Endodermal cell (in vitro differentiated cells): Measurements from ENCODE around the gene GPC6. TPM values are rescaled to one million over a fixed set of nuclear protein-coding genes. Genes with fewer than 3 reads are reported as not detected.

Experiments used
- DNase-seq: peaks from one replicate; pipeline ENCODE4 v3.0.0-alpha.2; 2017
- H3K27ac ChIP-seq: 2 replicates; pipeline ENCODE4 v1.5.1; 2013; ENCODE audit warnings: mild to moderate bottlenecking, low read depth, low read length, moderate library complexity
- H3K27me3 ChIP-seq: 2 replicates; pipeline ENCODE4 v1.6.1; 2013; ENCODE audit warnings: mild to moderate bottlenecking, low read length, moderate library complexity; ENCODE audit not compliant: insufficient read depth, control insufficient read depth, poor library complexity, severe bottlenecking
- H3K36me3 ChIP-seq: 2 replicates; pipeline ENCODE4 v1.7.0; 2013; ENCODE audit warnings: mild to moderate bottlenecking, low read length, moderate library complexity; ENCODE audit not compliant: control insufficient read depth, insufficient read depth
- H3K4me1 ChIP-seq: one replicate; pipeline ENCODE4 v1.7.0; 2013; ENCODE audit warnings: low read length; ENCODE audit not compliant: control insufficient read depth, insufficient read depth
- H3K4me3 ChIP-seq: 2 replicates; pipeline ENCODE4 v1.5.1; 2013; ENCODE audit warnings: mild to moderate bottlenecking, low read length, moderate library complexity
- H3K9ac ChIP-seq: 2 replicates; pipeline ENCODE4 v1.6.1; 2013; ENCODE audit warnings: mild to moderate bottlenecking, low read length, moderate library complexity; ENCODE audit not compliant: poor library complexity, severe bottlenecking; ENCODE audit errors: extremely low read depth
- H3K9me3 ChIP-seq: 2 replicates; pipeline ENCODE4 v1.6.1; 2013; ENCODE audit warnings: mild to moderate bottlenecking, low read length, moderate library complexity; ENCODE audit not compliant: control insufficient read depth
- H3K27ac Mint-ChIP-seq: 2 replicates; pipeline ENCODE4 v1.8.0; 2020; ENCODE audit warnings: mixed read lengths
- H3K27me3 Mint-ChIP-seq: 2 replicates; pipeline ENCODE4 v1.8.0; 2021; ENCODE audit warnings: mild to moderate bottlenecking, mixed read lengths; ENCODE audit not compliant: insufficient read depth
- H3K36me3 Mint-ChIP-seq: 2 replicates; pipeline ENCODE4 v1.8.0; 2020; ENCODE audit warnings: low read depth, mixed read lengths
- H3K4me1 Mint-ChIP-seq: 2 replicates; pipeline ENCODE4 v1.8.0; 2020; ENCODE audit warnings: mixed read lengths
- H3K4me3 Mint-ChIP-seq: 2 replicates; pipeline ENCODE4 v1.8.0; 2020; ENCODE audit warnings: mild to moderate bottlenecking, moderate library complexity, mixed read lengths
- H3K9me3 Mint-ChIP-seq: 2 replicates; pipeline ENCODE4 v1.8.0; 2020; ENCODE audit warnings: mild to moderate bottlenecking, mixed read lengths
- WGBS, 2 experiments: methylation state at CpG; one replicate each; pipeline versions ENCODE4 v1.1.5 to v1.1.7; 2013; ENCODE audit warnings: missing lambda C conversion rate in 2 of 2, mixed read lengths in 1 of 2; ENCODE audit not compliant: insufficient coverage in 1 of 2, insufficient read length in 1 of 2; 5-methylcytosine and 5-hydroxymethylcytosine counted together
- total RNA-seq, 2 donors: library from RNA; stranded (reverse); fragmentation: NEBNext Ultra II Directional in 1 of 2; extraction: Animal tissue kit (Norgen Biotek cat#: 25700) in 1 of 2; gene quantifications; 2 replicates in 1 of 2; 3 replicates in 1 of 2; pipeline ENCODE4 v1.2.1, GENCODE V29; 2021
- TF ChIP-seq, protein P1 (sequence below): fragments of 200-600 bp; sonication (generic); conservative IDR thresholded peaks from 2 replicates; pipeline ENCODE4 v1.5.0; 2021; ENCODE audit warnings: antibody characterized with exemption, mild to moderate bottlenecking

The GPC6 gene
- total RNA-seq, 2 donors from 2014 or later: 69.6 to 80.4 TPM

DNA sequence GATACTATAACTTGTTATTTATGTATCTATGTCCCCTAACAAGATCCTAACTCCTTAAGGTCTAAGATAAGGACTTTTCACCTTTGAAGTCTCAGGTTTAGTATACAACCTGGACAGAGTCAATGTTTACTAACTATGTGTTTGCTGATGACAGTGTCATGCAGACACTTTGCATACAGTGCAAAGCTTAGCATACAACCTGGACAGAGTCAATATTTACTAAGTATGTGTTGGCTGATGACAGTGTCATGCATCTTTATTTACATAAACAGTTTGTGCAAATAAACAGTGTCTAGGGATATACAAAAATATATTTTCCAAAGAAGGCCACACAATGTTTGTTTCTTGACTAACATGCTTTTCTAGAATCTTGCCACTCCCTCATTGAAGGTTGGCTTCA, 1218.2 kb downstream of the GPC6 start:
- H3K4me3 ChIP-seq: no peak overlapping the region
- no peaks in the 10 kb centered on the region for H3K9me3 Mint-ChIP-seq

DNA sequence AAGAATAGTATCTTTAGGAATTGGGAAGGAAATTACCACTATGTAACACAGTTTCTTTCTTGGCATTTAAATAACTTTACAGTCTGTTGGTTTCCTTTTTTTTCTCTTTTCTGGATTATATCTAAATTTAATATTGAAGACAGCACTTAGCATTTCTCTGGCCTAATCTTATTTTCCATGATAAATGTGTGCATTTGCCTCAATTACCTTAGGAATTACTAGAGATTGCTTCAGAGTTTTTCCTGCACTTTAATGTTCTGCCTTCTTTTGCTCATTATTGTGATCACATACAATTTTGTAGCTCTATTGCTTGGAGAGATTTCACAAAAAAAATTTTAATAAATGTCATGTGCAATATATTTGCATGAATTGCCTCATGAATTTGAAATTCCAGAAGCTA, 1227.7 kb downstream of the GPC6 start:
- Mint-ChIP-seq H3K27ac (no peak overlapping the region), H3K9me3 (no peaks in the 10 kb centered on the region), H3K36me3 (no peaks in the 10 kb centered on the region), H3K27me3 (peaks cover 8% of the 10 kb centered on the region), H3K4me3 (no peak overlapping the region), H3K4me1 (no peaks in the 10 kb centered on the region)
- H3K27ac ChIP-seq: no peak overlapping the region
- TF ChIP-seq, protein P1, sequence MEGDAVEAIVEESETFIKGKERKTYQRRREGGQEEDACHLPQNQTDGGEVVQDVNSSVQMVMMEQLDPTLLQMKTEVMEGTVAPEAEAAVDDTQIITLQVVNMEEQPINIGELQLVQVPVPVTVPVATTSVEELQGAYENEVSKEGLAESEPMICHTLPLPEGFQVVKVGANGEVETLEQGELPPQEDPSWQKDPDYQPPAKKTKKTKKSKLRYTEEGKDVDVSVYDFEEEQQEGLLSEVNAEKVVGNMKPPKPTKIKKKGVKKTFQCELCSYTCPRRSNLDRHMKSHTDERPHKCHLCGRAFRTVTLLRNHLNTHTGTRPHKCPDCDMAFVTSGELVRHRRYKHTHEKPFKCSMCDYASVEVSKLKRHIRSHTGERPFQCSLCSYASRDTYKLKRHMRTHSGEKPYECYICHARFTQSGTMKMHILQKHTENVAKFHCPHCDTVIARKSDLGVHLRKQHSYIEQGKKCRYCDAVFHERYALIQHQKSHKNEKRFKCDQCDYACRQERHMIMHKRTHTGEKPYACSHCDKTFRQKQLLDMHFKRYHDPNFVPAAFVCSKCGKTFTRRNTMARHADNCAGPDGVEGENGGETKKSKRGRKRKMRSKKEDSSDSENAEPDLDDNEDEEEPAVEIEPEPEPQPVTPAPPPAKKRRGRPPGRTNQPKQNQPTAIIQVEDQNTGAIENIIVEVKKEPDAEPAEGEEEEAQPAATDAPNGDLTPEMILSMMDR: no peak
- H3K4me1 ChIP-seq: no peaks in the 10 kb centered on the region
- no peaks in the 10 kb centered on the region for H3K36me3 ChIP-seq
- no peak overlapping the region for H3K4me3 ChIP-seq
- DNase-seq: no peak
- no peak overlapping the region for H3K9ac ChIP-seq
- no peaks in the 10 kb centered on the region for H3K9me3 ChIP-seq
- peaks cover 6% of the 10 kb centered on the region for H3K27me3 ChIP-seq

More for the DNA sequence above, 1218.2 kb downstream of the GPC6 start:
- DNase-seq: no peak
- Histone ChIP-seq H3K4me1 (no peaks in the 10 kb centered on the region), H3K36me3 (no peaks in the 10 kb centered on the region), H3K9me3 (no peaks in the 10 kb centered on the region), H3K27ac (no peak overlapping the region), H3K27me3 (peaks cover 5% of the 10 kb centered on the region), H3K9ac (no peak overlapping the region)
- no peaks in the 10 kb centered on the region for H3K36me3 Mint-ChIP-seq
- H3K4me1 Mint-ChIP-seq: no peaks in the 10 kb centered on the region
- peaks cover 1% of the 10 kb centered on the region for H3K27me3 Mint-ChIP-seq
- no peak overlapping the region for H3K4me3 Mint-ChIP-seq
- no peak overlapping the region for H3K27ac Mint-ChIP-seq
- TF ChIP-seq, protein P1: no peak

DNA sequence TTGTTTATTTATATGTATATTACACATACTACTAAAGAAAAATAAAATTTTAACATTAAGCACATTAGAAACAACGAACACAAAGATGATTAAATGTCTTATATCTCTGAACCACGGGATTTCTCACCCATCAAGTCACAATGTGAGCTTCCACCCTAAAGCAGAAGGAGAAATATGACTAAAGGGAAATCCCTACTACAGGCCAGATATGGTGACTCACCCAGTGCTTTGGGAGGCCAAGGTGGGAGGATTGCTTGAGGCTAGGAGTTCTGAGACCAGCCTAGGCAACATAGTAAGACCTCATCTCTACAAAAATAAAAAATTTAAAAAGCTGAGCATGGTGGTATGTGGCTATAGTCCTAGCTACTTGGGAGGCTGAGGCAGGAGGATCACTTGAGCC, 1228.3 kb downstream of the GPC6 start:
- Histone ChIP-seq H3K9me3 (no peaks in the 10 kb centered on the region), H3K27ac (no peak overlapping the region), H3K27me3 (peaks cover 6% of the 10 kb centered on the region), H3K4me3 (no peak overlapping the region), H3K36me3 (no peaks in the 10 kb centered on the region), H3K4me1 (no peaks in the 10 kb centered on the region), H3K9ac (no peak overlapping the region)
- no peaks in the 10 kb centered on the region for H3K4me1 Mint-ChIP-seq
- no peaks in the 10 kb centered on the region for H3K36me3 Mint-ChIP-seq
- TF ChIP-seq, protein P1: no peak
- no peak for DNase-seq
- H3K27ac Mint-ChIP-seq: no peak overlapping the region
- no peak overlapping the region for H3K4me3 Mint-ChIP-seq
- H3K27me3 Mint-ChIP-seq: peaks cover 8% of the 10 kb centered on the region
- WGBS, 2 experiments: 100% methylated on average over 2 of the region's 2 CpGs; no CpG with 5 or more reads in 1 of the 2 experiments
- H3K9me3 Mint-ChIP-seq: no peaks in the 10 kb centered on the region
